ENCODE measurements around the gene CIDEA.

The CIDEA gene

GRCh38 chr18:12324991-12325725, 71.0 kb downstream of the CIDEA start:
- no peak for DNase-seq

GRCh38 chr18:12325726-12326245, 71.6 kb downstream of the CIDEA start:
- DNase-seq = no peak

- no peak for DNase-seq
These were observed 72.7 kb downstream of the CIDEA start for GRCh38 chr18:12326711-12327460.

All from inflammatory macrophage treated with lipopolysaccharide for 1 hour (primary cell).